Endothelial cell of umbilical vein (primary cell): Measurements from ENCODE around the gene RAB40C. TPM values are rescaled to one million over a fixed set of nuclear protein-coding genes. Genes with fewer than 3 reads are reported as not detected.

ENCODE experiments used
- BruUV-seq: library from RNA; stranded (reverse); fragments of 400-500 nt; replicated peaks from 2 replicates; lab custom pipeline; 2021; lab: Mats Ljungman, UMichigan
- CTCF ChIA-PET: fragments of 300-600, 350-600 bp; sonication (Branson Sonifier 250); formaldehyde crosslinking; loops from one replicate; lab custom pipeline; 2021; ENCODE audit warnings: antibody characterized with exemption, inconsistent platforms; lab: Charles Lee
- POLR2A ChIA-PET: fragments of 300-600, 350-600 bp; sonication (Branson Sonifier 250); formaldehyde crosslinking; loops from one replicate; lab custom pipeline; 2021; ENCODE audit warnings: antibody characterized with exemption, inconsistent platforms; lab: Charles Lee
- DNase-seq: peaks from one replicate; pipeline ENCODE4 v3.0.0-alpha.2; 2011; ENCODE audit warnings: low read depth, low spot score
- FAIRE-seq: peaks from 2 replicates; lab custom pipeline; 2011; peaks lifted over from hg19 to GRCh38; lab: Jason Lieb, UNC
- H2AFZ ChIP-seq: 2 replicates; pipeline ENCODE4 v1.6.0; 2012; ENCODE audit warnings: low read depth, low read length, control low read depth, inconsistent platforms
- H3K27ac ChIP-seq: 2 replicates; pipeline ENCODE4 v1.5.1; 2011; ENCODE audit warnings: low read depth, mild to moderate bottlenecking, control low read depth, low read length, moderate library complexity; ENCODE audit not compliant: insufficient read depth
- H3K27me3 ChIP-seq, 2 experiments: 2 replicates each; pipeline versions ENCODE4 v1.6.0 to v1.6.1; 2011; ENCODE audit warnings: low read length in 2 of 2, mixed read lengths in 1 of 2; ENCODE audit not compliant: control insufficient read depth in 2 of 2, insufficient read depth in 2 of 2
- H3K36me3 ChIP-seq, 2 experiments: 2 replicates in 1 of 2; 3 replicates in 1 of 2; pipeline ENCODE4 v1.5.1; 2011; ENCODE audit warnings: low read length in 2 of 2, mild to moderate bottlenecking in 1 of 2, moderate library complexity in 1 of 2; ENCODE audit not compliant: control insufficient read depth in 2 of 2, insufficient read depth in 2 of 2; ENCODE audit errors: extremely low read depth in 1 of 2
- H3K4me1 ChIP-seq: 3 replicates; pipeline ENCODE4 v1.5.1; 2011; ENCODE audit warnings: mild to moderate bottlenecking, low read length; ENCODE audit not compliant: control insufficient read depth, insufficient read depth; ENCODE audit errors: extremely low read depth
- H3K4me2 ChIP-seq: 2 replicates; pipeline ENCODE4 v1.6.1; 2011; ENCODE audit warnings: low read length, control low read depth, mixed read lengths; ENCODE audit not compliant: insufficient read depth
- H3K4me3 ChIP-seq, 3 experiments: fragments of 200-600 bp in 1 of 3; sonication (generic), shearing (Covaris generic) in 1 of 3; replicated peaks in 1 of 3; 2 replicates each; pipeline ENCODE4 v1.5.1; 2011 to 2016; ENCODE audit warnings: control low read depth in 3 of 3, low read length in 3 of 3, mild to moderate bottlenecking in 2 of 3, inconsistent platforms in 1 of 3, low read depth in 1 of 3, moderate library complexity in 1 of 3; ENCODE audit not compliant: insufficient read depth in 1 of 3
- H3K79me2 ChIP-seq: 2 replicates; pipeline ENCODE4 v1.6.0; 2012; ENCODE audit warnings: low read length, inconsistent platforms; ENCODE audit not compliant: control insufficient read depth, insufficient read depth
- H3K9ac ChIP-seq: replicated peaks from 2 replicates; pipeline ENCODE3; 2011; ENCODE audit warnings: low read length, control low read depth; ENCODE audit not compliant: insufficient read depth; ENCODE audit errors: extremely low read depth
- H3K9me1 ChIP-seq: replicated peaks from 3 replicates; pipeline ENCODE4 v1.6.0; 2011; ENCODE audit warnings: mild to moderate bottlenecking, low read length; ENCODE audit not compliant: control insufficient read depth, insufficient read depth; ENCODE audit errors: extremely low read depth
- H3K9me3 ChIP-seq: replicated peaks from 2 replicates; pipeline ENCODE4 v1.5.1; 2012; ENCODE audit warnings: low read length, inconsistent platforms; ENCODE audit not compliant: control insufficient read depth, insufficient read depth
- H4K20me1 ChIP-seq: replicated peaks from 2 replicates; pipeline ENCODE3; 2011; ENCODE audit warnings: mild to moderate bottlenecking, low read length; ENCODE audit not compliant: control insufficient read depth, insufficient read depth; ENCODE audit errors: extremely low read depth
- CTCF ChIP-seq, 2 donors: IDR thresholded peaks; 1 replicate in 1 of 2; 2 replicates in 1 of 2; pipeline ENCODE4 v1.5.1; 2011; ENCODE audit warnings: low read length in 2 of 2, mild to moderate bottlenecking in 2 of 2, moderate library complexity in 2 of 2, control low read depth in 1 of 2, inconsistent platforms in 1 of 2, low read depth in 1 of 2; ENCODE audit not compliant: insufficient read depth in 1 of 2; ENCODE audit errors: extremely low read depth in 1 of 2
- EZH2 ChIP-seq: IDR thresholded peaks from 2 replicates; pipeline ENCODE4 v1.6.1; 2012; ENCODE audit warnings: borderline replicate concordance, low read depth, mild to moderate bottlenecking, moderate library complexity, low read length, inconsistent platforms; ENCODE audit not compliant: severe bottlenecking
- FOS ChIP-seq: IDR thresholded peaks from 2 replicates; pipeline ENCODE4 v1.6.1; 2011; ENCODE audit warnings: mild to moderate bottlenecking, low read length, moderate library complexity, borderline replicate concordance; ENCODE audit not compliant: insufficient read depth
- GATA2 ChIP-seq: IDR thresholded peaks from 2 replicates; pipeline ENCODE4 v1.7.0; 2011; ENCODE audit warnings: low read depth, mild to moderate bottlenecking, moderate library complexity, mixed read lengths, low read length; ENCODE audit not compliant: insufficient read length, insufficient read depth
- JUN ChIP-seq: IDR thresholded peaks from 2 replicates; pipeline ENCODE4 v1.6.1; 2011; ENCODE audit warnings: borderline replicate concordance, low read depth; ENCODE audit not compliant: insufficient read length, insufficient read depth
- MYC ChIP-seq: IDR thresholded peaks from one replicate; pipeline ENCODE4 v1.6.1; 2011; ENCODE audit warnings: mild to moderate bottlenecking, low read depth, low read length
- POLR2A ChIP-seq: IDR thresholded peaks from 2 replicates; pipeline ENCODE4 v1.6.1; 2012; ENCODE audit warnings: low read depth, mild to moderate bottlenecking, control low read depth, low read length
- POLR2AphosphoS5 ChIP-seq: IDR thresholded peaks from 2 replicates; pipeline ENCODE4 v1.6.1; 2012; ENCODE audit warnings: low read depth, mild to moderate bottlenecking, control low read depth, low read length, moderate library complexity; ENCODE audit not compliant: insufficient read depth
- dilution Hi-C: fragments of 300-500 bp; cut with MboI; formaldehyde crosslinking; loops from one replicate; pipeline ENCODE4 v1.15.0; 2019; ENCODE audit warnings: low sequenced_read_pairs; ENCODE audit not compliant: extremely low pct_ligation_motif_present
- intact Hi-C: fragments of 100-400 bp; cut with micrococcal nuclease; formaldehyde crosslinking; loops from one replicate; pipeline ENCODE4 v1.10.0; 2022
- polyA plus RNA-seq, 4 experiments: library from polyadenylated mRNA; depleted of rRNA in 3 of 4; stranded (reverse) in 3 of 4; unstranded in 1 of 4; fragments of >200 nt; gene quantifications; 2 replicates each; pipeline versions ENCODE4 v1.2.1 to v1.2.3, GENCODE V29; 2011 to 2012; ENCODE audit warnings: missing spikeins in 1 of 4
- total RNA-seq: library from RNA; stranded (reverse); gene quantifications from 2 replicates; pipeline ENCODE4 v1.2.3, GENCODE V29; 2021

RAB40C gene
- total and polyA plus RNA-seq, 2 donors (not counting 3 experiments of a cell fraction or from before 2014, with no cell fraction given), result 12.4 to 18.8 TPM

GRCh38 chr16:621526-622105 is 31.8 kb downstream of the RAB40C start:
- dilution Hi-C loops, result no loop called here
- Histone ChIP-seq H3K9me3 (no peaks in the 10 kb centered on the region), H3K4me1 (peaks cover 3% of the 10 kb centered on the region), H3K4me3 (no peak overlapping the region), H3K27ac (no peak overlapping the region), H2AFZ (no peak overlapping the region), H3K9me1 (no peaks in the 10 kb centered on the region), H4K20me1 (no peaks in the 10 kb centered on the region), H3K79me2 (no peaks in the 10 kb centered on the region), H3K9ac (no peak overlapping the region), H3K4me2 (no peak overlapping the region), H3K36me3 (peaks cover 0 to 2% of the 10 kb centered on the region in 2 experiments), H3K27me3 (no peaks in the 10 kb centered on the region)
- no peak for DNase-seq
- ChIA-PET POLR2A (no interaction called here), CTCF (interaction anchor here (1.1 kb wide), 1 partner anchor 15 kb away, joined by 3 read pairs; the partner anchor contains the start of gene METTL26)
- TF ChIP-seq CTCF (IDR thresholded peaks at IDR 0.05; ENCODE audit: extremely low read depth in 1 of 2, insufficient read depth in 1 of 2, low read depth in 1 of 2, low read length in 2 of 2), result no peak
- TF ChIP-seq JUN, result no peak
- no peak for TF ChIP-seq MYC
- TF ChIP-seq POLR2A, result no peak
- no peak for TF ChIP-seq POLR2AphosphoS5
- TF ChIP-seq FOS, result no peak
- TF ChIP-seq EZH2, result no peak
- TF ChIP-seq GATA2, result no peak
- FAIRE-seq, result no peak
- no TSS peak for BruUV-seq
- intact Hi-C loops, result no loop called here
